Activated T-cell treated with anti-CD3 and anti-CD28 coated beads for 24 hours (primary cell): ENCODE results near the gene OBSCN.

ENCODE experiments used
- DNase-seq: peaks from one replicate; pipeline ENCODE4 v3.0.0-alpha.2; 2020; ENCODE audit warnings: low read depth

The OBSCN gene

DNA sequence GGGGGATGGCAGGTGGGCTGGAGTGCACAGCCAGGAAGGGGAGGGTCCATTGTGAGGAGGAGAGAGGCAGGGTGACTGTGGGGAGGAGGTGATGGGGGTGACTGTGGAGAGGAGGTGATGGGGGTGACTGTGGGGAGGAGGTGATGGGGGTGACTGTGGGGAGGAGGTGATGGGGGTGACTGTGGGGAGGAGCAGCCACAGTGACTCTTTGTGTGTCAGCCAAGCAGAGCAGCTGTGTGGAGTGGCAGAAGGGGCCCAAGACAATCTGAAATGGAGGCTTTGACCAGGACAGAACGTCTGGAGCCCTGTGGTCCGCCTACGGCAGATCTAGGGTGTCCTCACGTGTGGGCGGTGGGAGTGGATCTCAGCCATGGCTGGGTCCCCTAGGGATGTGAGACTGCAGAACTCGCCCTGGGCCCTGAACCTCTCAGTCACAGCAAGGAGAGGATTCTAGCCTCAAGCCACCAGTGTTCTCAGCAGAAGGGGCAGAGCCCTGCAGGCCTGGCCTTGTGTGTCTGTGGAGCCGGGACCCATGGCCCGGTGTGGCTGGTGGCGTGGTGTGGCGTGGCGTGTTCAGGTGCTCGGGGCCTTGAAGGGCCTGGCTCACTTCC lies 81.5 kb downstream of the OBSCN start:
- DNase-seq: no peak

DNA sequence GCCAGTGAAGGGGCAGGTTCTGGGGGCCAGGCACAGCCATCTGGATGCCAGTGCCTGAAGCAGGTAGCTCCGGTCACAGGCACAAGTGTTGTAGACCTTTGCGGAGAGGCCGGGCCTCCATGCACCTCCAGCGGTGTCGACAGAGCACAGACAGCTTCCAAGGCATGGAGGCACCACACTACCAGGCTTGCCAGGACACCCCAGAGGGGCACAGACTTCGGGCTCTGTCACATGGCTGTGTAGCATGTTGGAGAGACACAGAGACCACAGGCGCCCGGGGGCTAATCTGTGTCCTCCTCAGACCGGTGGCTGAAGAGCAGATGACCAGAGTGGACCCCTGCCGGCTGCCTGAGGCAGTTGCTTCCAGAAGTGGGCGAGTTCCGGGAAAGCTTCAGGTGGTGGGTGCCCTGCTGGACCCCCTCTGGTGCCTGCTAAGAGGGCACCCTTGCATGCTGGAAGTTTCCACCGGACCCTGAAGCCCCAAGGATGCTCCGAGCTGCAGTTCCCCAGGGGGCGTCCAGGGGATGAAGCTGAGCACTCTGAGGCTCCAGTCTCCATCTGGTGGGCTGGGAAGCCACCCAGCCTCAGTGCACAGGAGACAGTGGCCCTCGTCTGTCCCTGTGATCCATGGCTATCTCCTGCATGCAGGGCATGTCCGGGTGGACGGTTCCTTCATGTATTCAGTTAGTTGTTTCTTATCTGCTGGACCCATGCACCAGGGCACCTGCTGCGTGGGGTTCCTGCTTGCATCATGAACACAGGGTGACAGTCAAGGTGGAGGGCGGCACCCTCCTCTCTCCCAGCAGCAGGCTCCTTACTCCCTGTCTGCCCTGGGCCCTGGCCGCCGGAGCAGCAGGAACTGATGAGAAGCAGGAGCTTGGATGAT lies 82.4 kb downstream of the OBSCN start:
- DNase-seq: no peak

DNA sequence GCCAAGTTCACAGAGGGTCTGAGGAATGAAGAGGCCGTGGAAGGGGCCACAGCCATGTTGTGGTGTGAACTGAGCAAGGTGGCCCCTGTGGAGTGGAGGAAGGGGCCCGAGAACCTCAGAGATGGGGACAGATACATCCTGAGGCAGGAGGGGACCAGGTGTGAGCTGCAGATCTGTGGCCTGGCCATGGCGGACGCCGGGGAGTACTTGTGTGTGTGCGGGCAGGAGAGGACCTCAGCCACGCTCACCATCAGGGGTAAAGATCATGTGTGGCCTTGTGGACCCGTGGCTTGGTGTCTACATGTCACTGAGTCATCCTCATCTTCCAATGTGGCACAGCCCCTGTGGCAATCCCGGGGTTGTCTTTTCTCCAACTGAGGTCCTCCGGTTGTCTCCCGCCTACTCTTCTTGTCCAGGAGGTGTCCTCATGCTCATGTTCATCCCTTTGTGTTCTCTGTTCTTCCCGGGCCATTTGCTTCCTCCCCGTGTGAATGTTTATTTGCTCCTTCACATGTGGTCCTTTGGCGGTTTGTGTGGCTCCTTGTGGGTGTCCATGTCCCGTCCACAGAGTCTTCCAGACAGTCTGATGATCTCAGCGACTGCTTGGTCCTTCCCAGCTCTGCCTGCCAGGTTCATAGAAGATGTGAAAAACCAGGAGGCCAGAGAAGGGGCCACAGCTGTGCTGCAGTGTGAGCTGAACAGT lies 84.2 kb downstream of the OBSCN start:
- DNase-seq: no peak

DNA sequence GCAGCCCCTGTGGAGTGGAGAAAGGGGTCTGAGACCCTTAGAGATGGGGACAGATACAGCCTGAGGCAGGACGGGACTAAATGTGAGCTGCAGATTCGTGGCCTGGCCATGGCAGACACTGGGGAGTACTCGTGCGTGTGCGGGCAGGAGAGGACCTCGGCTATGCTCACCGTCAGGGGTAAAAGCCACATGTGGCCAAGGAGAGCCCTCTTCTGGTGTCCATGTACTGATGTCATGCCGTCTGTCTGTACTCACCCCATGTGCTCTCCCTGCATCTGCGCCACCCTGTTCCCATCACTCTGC lies 84.7 kb downstream of the OBSCN start:
- DNase-seq: no peak

DNA sequence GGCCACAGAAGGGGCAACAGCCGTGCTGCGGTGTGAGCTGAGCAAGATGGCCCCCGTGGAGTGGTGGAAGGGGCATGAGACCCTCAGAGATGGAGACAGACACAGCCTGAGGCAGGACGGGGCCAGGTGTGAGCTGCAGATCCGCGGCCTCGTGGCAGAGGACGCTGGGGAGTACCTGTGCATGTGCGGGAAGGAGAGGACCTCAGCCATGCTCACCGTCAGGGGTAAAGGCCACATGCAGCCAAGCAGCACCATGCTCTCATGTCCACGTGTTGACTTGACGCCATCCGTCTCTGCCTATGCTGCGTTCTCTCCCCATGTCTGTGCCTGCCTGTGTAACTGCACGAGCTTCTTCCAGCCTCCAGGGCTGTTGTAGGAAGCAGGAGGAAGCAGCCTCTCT lies 85.5 kb downstream of the OBSCN start:
- no peak for DNase-seq

DNA sequence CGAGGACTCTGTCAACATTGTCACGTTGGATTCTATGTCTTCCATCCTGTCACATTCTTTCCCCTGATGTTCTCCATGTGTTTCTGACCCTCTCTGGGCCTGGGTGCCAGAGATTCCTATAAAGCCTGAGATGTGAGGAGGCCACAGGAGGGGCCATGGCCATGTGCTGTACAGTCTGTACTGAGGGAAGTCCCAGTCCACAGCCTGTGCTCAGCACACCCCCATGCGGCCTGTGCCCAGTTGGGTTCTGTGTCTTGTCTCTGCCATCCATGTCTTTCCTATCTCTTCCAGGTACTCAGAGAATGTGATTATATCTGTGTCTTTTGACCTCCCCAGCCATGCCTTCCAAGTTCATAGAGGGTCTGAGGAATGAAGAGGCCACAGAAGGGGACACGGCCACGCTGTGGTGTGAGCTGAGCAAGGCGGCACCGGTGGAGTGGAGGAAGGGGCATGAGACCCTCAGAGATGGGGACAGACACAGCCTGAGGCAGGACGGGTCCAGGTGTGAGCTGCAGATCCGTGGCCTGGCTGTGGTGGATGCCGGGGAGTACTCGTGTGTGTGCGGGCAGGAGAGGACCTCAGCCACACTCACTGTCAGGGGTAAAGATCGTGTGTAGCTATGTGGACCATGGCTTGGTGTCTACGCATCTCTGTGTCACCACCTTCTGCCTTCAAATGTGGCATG lies 86.1 kb downstream of the OBSCN start:
- no peak for DNase-seq

DNA sequence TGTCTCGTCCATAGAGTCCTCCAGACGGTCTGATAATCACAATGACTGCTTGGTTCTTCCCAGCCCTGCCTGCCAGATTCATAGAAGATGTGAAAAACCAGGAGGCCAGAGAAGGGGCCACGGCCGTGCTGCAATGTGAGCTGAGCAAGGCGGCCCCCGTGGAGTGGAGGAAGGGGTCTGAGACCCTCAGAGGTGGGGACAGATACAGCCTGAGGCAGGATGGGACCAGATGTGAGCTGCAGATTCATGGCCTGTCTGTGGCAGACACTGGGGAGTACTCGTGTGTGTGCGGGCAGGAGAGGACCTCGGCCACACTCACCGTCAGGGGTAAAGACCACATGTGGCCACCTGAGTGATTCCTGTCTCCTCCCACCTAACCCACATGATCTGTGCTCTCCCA lies 86.9 kb downstream of the OBSCN start:
- no peak for DNase-seq

DNA sequence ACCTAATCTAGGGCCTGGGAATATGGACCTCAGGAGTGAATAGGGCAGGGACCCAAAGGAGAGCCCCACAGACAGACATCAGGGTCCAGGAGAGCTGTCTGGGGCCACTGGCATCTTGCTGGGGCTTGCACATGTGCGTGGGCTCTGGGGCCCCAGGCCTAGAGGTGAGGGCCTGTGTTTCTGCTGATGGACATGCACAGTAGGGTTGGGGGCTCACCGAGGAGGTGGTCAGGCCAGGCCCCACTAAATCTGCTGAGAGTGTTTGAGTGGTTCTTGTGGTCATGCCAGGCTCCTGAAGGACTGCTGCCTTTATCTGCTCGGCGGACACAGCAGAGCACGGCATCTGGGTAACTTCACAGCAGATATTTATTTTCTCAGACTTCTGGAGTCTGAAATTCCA lies 87.4 kb downstream of the OBSCN start:
- DNase-seq: no peak

DNA sequence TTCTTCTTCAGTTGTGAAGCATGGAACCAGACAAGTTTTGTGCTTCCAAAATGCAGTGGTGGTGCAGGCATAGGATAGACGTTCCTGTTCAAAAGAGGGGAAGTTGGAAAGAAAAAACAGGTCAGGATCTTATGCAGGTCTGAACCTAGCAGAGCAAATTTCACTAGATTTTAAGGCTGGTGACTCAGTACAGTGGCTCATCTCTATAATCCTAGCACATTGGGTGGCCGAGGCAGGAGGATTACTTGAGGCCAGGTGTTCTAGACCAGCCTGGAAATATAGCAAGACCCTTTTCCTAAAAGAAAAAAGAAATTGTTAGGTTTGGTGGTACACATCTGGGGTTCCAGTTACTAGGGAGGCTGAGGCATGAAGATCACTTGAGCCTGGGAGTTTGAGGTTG lies 88.1 kb downstream of the OBSCN start:
- DNase-seq: no peak

DNA sequence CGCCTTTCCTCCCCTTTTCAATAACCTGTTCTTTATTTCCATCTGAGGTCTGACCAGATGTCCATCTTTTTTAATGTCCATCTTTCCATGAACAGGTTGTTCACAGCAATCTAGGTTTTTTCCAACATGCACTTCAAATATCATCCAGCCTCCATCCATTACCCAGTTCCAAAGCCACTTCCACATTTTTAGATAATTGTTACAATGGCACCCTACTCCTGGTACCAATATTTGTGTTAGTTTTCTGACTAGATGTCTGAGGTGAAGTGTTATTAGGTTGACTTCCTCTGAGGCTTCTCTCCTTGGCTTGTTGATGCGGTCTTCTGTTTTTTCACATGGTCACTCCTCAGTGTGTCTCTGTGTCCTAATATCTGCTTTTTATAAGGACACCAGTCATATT lies 89.4 kb downstream of the OBSCN start:
- DNase-seq: no peak

DNA sequence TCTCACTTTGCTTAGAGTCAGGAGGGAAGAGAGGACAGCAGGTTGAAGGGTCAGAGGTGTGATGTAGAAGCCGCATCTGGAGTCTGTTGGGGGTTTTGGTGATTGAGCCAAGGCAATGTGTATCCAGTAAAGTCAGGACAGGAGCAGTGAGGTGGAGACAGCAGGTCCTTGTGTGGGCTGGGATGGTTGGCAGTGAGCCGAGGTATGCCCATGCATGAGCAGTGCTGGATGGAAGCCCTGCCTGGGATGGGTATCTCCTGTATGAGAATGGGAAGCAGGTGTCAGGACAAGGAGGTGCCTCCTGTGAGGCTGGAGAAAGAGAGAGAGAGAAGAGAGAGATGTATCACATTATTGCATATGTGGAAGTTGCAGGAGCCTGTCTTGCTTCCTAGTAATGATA lies 90.0 kb downstream of the OBSCN start:
- no peak for DNase-seq

DNA sequence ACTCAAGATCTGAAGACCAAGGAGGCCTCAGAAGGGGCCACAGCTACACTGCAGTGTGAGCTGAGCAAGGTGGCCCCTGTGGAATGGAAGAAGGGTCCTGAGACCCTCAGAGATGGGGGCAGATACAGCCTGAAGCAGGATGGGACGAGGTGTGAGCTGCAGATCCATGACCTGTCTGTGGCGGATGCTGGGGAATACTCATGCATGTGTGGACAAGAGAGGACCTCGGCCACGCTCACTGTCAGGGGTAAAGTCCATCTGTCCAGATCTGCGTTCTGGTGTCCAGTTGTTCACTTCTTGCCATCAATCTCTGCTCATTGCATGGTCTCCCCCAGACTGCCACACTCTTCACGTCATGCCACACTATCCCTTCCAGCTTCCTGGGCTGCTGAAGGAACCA lies 90.6 kb downstream of the OBSCN start:
- no peak for DNase-seq

DNA sequence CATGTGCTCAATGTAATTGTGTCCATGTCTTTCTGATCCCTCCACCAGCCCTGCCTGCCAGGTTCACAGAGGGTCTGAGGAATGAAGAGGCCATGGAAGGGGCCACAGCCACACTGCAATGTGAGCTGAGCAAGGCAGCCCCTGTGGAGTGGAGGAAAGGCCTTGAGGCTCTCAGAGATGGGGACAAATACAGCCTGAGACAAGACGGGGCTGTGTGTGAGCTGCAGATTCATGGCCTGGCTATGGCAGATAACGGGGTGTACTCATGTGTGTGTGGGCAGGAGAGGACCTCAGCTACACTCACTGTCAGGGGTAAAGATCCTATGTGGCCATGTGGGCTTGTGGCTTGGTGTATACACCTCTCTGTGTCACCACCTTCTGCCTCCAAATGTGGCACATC lies 91.4 kb downstream of the OBSCN start:
- no peak for DNase-seq

DNA sequence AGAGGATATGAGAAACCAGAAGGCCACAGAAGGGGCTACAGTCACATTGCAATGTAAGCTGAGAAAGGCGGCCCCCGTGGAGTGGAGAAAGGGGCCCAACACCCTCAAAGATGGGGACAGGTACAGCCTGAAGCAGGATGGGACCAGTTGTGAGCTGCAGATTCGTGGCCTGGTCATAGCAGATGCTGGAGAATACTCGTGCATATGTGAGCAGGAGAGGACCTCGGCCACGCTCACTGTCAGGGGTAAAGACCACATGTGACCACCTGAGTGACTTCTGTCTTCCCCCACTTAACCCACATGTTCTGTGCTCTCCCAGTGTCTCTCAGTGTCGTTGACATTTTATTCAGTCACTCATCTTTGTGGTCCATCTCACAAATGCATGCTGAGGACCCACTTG lies 92.1 kb downstream of the OBSCN start:
- DNase-seq: no peak

DNA sequence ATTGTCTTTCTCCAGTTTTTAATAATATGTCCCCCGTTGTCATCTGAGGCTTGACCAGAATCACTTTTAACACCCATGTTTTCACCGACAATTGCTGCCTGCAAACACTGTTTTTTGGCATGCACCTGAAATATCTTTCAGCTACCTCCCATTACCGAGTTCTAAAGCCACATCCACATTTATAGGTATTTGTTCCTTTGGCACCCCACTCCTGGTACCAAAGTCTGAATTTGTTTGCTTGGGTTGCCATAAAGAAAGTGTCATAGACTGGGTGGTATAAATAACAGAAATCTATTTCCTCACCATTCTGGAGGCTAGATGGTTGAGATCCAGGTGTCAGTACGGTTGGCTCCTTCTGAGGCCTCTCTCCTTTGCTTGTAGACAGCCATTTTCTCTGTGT lies 94.2 kb downstream of the OBSCN start:
- no peak for DNase-seq

DNA sequence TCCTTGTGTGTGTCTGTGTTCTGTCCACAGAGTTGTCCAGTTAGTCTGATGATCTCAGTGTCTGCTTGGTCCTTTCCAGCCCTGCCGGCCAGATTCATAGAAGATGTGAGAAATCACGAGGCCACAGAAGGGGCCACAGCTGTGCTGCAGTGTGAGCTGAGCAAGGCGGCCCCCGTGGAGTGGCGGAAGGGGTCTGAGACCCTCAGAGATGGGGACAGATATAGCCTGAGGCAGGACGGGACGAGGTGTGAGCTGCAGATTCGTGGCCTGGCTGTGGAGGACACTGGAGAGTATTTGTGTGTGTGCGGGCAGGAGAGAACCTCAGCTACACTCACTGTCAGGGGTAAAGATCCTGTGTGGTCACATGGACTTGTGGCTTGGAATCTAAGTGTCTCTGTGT lies 95.8 kb downstream of the OBSCN start:
- DNase-seq: no peak

DNA sequence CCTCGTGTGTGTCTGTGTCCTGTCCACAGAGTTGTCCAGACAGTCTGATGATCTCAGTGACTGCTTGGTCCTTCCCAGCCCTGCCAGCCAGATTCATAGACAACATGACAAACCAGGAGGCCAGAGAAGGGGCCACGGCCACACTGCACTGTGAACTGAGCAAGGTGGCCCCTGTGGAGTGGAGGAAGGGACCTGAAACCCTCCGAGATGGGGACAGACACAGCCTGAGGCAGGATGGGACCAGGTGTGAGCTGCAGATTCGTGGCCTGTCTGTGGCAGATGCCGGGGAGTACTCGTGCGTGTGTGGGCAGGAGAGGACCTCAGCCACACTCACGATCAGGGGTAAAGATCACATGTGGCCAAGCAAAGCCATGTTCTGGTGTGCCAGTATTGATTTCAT lies 96.4 kb downstream of the OBSCN start:
- no peak for DNase-seq

DNA sequence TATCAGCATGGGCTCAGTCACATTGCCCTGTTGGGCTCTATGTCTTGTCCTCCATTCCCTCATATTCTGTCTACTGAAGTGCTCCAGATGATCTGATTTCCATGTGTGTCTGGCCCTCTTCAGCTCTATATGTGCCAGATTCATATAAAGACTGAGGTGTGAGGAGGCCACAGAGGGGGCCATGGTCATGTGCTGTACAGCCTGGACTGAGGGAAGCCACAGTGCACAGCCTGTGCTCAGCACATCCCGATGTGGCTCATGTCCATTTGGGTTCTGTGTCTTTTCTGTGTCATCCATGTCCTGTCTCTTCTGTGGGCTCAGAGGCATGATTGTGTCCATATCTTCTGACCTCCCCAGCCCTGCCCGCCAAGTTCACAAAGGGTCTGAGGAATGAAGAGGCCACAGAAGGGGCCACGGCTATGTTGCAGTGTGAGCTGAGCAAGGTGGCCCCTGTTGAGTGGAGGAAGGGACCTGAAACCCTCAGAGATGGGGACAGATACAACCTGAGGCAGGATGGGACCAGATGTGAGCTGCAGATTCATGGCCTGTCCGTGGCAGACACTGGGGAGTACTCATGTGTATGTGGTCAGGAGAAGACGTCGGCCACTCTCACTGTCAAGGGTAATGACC lies 97.0 kb downstream of the OBSCN start:
- DNase-seq: no peak

DNA sequence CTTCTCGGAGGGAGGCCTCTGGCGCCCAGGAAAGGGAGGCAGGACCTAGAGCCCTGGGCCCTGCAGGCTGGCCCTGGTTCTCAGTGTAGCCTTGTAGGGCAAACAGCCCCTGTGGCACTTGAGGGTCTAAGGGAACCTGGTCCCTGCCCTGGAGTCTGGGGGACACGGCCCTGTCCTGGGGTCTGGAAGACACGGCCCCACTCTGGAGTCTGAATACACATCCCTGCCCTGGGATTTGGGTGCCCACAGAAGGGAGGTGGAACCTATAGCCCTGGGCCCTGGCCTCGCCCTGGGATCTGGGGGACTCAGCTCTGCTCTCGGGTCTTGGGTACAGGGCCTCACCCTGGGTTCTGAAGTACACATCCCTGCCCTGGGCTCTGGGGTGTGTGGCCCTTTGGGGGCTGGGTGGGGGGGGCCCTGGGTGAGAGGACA lies 97.9 kb downstream of the OBSCN start:
- no peak for DNase-seq

DNA sequence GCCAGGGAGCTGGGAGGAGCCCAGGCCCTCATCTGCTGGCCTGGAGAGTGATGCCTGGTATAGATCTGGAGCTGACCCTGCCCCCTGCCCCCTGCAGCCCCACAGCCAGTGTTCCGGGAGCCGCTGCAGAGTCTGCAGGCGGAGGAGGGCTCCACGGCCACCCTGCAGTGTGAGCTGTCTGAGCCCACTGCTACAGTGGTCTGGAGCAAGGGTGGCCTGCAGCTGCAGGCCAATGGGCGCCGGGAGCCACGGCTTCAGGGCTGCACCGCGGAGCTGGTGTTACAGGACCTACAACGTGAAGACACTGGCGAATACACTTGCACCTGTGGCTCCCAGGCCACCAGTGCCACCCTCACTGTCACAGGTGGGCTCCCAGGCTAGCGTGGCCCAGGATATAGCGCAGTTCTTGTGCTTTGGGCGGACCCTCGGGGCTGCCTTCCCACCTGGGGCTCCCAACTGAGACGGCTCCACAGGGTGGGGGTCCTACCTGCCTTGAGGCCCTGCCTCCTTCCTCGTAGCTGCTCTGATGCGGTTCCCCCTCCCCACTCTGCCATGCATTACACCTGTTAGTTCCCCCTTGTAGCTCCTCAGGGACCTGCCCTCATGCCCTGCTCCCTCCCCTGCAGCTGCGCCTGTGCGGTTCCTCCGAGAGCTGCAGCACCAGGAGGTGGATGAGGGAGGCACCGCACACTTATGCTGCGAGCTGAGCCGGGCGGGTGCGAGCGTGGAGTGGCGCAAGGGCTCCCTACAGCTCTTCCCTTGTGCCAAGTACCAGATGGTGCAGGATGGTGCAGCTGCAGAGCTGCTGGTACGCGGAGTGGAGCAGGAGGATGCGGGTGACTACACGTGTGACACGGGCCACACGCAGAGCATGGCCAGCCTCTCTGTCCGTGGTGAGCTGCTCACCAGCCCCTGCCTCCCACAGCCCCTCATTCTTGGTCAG lies 98.7 kb downstream of the OBSCN start:
- no peak for DNase-seq
